GM19452 (cell line): ENCODE measurements around the gene TMEM253.

ENCODE experiments used
- ATAC-seq: cut with Tn5 transposase; IDR thresholded peaks from one replicate; pipeline ENCODE4 v1.9.1; 2021; ENCODE audit not compliant: unreplicated experiment

Gene TMEM253

DNA sequence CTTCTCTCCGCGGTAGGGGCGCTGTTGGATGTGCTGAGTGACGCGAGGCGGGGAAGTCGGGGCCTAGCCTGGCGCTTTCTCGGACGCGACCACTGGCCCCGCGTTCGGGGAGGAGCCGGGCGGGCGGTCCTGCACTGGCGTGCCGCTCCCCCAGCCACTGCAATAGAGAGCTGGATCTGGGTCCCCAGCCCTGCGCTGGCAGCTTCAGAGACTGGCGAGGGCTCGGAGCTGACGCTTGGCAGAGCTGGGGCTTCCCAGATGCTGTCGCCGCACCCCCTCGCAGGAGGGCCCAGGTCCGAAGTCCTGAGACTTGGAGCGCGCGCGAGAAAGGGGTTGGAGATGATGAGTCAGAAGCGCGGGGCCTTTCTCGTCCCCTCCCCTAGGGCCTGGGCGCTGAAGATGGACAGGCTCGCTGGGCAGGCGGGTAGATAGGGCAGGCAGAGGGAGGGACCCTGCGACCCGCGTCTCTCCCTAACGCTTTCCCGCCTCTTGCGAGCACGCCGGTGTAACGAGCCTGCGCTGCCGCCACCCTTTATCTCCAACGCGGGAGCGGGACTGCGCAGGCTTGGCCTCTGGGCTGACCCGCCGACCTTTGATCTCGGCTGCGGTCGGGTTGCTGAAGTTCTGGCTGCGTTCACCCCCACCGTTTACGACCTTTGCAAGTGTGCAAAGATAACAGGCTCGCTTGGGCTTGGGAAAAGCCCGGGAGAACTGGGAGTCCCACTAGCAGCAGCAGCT lies 3.0 kb downstream of the TMEM253 start:
- peak; percentile 92 for ATAC-seq

DNA sequence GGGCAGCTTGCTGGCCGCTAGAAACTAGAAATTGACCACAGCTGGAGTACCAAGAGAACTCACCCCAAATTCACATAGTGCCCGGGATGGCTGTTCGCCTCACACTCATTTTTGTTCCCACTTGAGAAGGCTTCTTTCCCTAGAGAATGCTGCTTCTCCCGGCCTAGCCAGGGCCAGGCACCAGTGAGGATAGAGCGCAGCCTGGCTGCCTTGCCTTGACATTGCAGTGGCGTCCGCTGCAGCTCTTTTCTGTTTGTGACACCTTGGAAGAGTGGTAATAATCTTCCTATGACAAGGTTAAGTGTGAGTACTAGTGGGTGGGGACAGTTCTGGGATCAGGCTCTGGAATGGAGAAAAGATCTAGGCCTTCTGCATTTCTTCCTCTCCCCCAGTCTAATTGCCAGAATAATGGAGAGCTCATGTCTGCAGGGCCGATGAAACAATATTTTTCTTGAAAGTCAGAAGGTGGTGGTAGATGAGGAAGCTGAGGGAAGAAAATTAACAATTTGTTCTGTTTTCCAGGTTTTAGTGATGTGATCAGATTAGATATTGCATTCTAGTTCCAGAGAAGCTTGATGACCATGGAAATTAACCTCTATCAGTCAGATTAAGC lies 3.7 kb downstream of the TMEM253 start:
- peak; percentile 39 for ATAC-seq

DNA sequence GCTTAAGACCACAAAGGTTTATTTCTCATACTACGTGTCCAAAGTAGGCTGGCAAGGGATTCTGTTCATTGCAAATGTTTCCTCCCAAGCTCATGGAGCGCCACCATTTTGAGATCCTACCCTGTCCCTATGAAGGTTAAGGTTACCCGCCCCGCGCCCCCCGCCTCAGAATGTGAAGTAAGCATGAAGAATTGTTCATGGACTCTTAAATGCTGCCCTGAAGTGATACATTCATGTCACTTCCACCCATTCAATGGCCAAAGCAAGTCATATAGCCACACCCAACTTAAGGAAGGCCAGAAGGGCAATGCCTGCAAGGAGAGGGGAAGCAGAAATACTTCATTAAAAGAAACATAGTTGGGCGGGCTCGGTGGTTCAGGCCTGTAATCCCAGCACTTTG lies 4.2 kb downstream of the TMEM253 start:
- no peak for ATAC-seq

DNA sequence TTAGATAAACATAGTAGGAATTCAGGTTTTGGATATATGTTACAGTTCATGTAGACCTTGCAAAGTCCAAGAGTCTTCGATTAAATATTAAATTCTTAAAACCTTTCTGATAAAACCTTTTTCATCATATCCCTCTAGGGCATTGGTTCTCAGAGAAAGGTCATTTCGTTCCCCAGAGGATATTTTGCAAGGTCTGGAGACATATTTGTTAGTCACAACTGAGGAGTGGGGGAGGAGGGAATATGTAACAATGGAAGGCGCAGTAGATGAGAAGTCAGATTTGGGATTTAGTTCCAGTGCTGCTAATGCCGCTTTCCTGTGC lies 5.3 kb downstream of the TMEM253 start:
- ATAC-seq: no peak

DNA sequence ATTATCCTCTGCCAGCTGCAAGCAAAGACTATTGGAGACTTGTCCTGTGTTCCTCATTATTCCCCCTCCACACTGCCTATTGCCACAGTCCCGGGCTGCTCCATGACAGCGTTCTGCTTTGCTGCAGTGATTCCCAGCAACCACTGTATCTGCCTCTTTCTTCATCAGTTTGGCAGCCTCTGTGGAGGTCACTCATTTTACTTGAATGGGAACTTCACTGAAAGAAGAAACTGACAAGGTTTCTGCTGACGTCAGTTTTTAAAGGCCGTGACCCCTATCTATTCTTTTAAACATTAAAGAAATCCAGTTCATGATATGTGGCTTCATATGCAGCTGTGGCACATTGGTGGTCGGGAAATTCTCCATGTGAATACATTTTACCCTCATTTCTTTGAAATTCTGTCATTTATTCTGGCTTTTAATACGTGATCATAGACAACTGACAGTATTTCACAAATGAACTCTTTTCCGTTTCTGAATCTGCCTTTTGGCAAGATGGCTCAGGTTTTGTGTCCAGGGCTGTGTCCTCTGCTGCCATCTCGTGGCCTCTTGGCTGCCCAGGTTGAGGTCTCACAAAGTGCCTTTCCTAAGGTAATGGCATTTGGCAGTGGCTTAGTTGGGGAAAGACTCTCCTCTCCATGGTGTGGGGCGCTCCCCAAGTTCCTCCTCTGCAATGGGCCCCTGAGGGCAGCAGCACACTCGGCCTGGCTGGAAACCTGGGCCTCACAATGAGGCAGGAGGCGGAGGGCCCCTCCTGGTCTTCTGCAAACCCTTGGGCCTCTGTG lies 5.8 kb downstream of the TMEM253 start:
- ATAC-seq: no peak

DNA sequence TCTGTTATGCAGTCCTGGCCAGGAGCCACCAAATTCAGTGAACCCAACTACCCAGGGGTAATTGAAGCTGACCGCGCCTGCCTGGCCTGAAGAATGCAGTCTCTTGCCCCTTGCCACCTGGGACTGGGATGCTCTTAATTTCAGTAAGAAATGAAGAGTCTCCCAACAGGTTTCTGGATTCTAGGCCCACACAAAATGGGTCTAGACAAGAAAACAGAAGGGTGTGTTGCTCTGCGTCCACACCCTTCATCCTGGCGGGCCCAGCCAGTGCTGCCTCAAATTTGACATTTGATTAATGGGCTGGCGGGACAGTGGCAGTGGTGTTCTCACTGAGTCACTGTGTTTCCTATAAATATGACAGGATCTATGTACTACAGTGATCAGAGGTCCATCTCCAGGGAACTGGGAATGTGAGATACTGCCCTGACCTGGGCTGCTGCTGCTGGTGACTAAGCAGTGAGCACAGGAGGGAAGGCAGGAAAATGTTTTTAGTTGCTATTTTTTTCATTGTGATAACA lies 6.5 kb downstream of the TMEM253 start:
- no peak for ATAC-seq

DNA sequence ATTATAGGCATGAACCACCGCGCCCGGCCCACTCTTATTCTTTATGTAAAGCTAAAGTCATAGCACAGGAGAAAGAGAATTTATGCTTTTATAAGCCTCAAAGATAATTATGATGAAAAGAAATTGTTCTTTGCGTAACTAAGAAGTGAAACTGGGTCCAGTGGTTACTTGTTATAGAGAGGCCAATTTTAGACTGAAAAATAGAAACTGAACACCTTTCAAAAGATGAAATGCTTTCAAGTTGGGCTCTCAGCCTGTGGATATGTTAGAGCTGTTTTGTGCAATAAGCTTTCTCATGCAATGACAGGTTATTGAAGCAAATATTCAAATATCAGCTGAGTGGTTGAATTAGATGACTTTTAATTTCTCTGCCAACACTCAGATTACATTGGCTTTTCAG lies 7.9 kb downstream of the TMEM253 start:
- ATAC-seq: no peak

DNA sequence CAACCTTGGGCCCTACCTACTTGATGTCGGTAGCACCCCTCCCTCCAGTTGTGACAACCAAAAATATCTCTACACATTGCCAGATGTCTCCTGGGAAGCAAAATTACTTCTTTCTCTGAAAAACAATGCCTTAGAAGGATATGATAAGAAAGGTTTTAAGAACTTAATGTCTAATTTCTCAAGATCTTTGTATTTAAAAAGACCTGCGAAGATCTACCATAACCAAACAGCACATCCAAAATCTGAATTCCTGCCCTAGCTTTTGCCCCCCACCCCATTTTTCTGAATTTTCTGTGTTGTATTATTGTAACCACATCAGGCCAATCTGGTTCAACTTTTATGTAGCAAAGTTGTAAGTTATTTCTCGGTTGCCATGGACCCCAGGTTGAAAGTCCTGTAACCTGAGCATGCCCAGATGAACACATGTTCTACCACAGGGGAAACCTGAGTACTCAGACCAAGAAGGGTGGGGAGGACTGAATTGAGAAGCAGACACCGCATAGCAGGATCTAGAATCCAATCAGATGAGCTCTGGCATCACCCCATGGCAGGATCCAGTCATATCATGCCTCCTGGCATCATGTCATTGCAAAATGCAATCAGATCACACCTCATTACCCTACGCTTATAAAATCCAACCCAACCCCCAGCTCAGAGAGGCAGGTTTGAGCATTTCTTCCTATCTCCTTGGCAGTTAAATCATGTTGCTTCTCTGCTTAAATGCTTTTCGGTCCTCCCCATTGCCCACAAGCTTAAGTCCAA lies 8.7 kb downstream of the TMEM253 start:
- no peak for ATAC-seq

DNA sequence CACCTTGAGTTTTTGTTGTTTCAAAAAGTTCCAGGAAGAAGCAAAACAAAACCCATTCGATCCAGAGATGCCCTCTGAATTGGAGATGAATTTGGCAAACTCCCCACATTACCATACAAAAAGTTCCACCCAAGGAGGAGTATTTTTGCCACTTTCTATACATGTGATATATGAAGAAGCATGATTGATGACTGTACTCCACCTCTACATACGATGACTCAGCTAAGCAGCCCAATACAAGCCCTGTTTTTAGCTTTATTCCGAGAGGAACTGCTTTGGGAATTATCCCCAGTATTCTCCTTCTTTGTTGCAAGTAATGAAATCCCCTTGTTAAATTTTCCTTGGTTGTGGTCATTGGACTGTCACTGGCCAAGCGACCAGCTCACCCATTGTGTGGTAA lies 11.4 kb downstream of the TMEM253 start:
- no peak for ATAC-seq

DNA sequence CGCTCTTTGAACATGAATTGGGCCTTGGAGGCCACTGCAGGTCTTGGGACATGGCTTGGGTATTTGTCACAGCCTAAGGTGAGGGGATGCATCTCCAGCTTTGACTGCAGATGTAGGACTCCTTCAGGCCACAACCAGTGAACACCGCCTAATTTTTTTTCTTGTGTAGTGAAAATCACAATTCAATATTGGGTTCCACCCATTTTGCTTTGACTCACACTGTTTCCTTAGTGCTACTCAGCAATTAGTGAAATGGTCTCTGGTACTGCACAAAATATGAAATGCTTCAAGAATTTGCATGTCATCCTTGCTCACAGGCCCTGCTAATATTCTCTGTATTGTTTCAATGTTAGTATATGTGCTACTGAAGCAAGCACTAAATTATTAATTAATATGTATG lies 12.5 kb downstream of the TMEM253 start:
- no peak for ATAC-seq

DNA sequence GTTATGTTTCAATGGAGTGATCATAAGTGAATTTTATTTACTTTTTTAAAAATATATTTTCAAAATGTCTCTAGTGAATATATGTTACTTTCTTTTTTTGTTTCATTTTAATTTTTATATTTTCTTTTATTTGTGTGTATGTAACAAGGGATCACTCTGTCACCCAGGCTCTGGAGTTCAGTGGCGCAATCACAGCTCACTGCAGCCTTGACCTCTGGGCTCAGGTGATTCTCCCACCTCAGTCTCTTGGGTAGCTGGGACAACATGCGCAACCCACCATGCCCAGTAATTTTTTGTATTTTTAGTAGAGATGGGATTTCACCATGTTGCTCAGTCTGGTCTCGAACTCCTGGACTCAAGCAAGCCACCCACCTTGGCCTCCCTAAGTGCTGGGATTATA lies 18.1 kb downstream of the TMEM253 start:
- ATAC-seq: no peak

DNA sequence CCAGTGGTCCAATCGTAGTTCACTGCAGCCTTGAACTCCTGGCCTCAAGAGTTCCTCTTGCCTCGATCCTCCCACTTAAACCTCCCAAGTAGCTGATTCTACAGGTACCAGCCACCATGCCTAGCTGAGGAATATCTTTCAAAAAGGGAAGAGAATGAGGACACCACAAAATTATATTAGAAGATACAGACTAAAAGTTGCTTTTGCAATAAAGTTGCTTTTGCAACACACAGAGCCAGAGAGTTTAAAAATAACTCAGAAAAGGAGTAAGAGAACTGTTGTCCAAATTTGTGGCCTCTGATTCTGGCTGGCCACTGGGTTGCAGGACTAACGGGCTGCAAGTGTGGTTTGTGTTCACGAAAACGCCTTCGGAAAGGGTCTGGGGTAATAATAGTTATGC lies 19.8 kb downstream of the TMEM253 start:
- ATAC-seq: no peak

DNA sequence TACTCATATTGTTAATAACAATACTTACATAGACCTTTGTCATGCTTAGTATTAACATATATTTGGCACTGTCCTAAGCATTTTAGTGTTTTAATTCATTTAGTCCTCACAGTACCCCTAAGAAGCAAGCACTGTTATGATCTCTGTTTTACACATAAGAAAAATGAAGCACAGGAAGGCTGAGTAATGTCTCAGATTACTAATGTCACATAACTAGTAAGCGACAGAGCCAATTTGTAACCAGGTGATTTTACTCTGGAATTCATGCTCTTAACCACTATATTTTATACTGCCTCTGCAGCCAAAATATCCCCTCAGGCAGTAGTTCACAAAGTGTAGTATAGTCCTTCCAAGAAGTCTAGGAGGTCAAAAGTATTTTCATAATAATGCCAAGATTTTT lies 20.3 kb downstream of the TMEM253 start:
- ATAC-seq: no peak

DNA sequence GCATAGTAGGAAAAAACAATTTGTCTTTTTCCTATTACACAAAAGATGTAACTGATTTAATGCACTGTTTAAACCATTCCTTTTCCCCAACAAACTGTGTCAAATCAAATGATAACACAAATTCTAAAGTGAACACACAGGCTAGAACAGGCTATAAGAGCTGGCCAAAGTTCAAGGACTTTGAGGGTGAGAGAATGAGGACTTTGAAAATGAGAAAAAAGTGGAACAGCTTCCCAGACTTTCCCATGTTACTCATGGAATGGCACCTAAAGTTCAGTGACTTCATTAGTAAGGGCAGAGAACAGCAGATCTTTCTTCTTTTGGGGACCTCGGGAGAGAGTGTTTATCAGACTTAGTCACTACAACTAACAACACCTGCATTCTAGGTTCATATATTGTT lies 22.6 kb downstream of the TMEM253 start:
- ATAC-seq: no peak

DNA sequence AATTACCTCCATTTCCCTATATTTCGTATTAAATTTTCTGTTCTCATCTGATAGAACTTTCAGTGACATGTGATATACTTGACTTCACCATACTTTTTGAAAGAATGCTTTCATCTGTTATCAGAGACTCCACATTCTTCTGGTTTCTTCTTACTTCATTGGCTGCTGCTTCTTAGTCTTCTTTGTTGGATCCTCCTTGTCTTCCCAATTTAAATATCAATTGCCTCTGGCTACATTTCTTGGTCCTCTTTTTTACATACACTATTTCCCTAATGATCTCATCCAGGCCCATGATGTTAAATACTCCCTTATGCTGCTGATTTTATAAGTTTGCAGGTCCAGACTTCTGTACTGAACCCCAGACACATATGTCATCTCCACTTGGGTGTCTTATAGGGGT lies 33.0 kb downstream of the TMEM253 start:
- ATAC-seq: no peak

DNA sequence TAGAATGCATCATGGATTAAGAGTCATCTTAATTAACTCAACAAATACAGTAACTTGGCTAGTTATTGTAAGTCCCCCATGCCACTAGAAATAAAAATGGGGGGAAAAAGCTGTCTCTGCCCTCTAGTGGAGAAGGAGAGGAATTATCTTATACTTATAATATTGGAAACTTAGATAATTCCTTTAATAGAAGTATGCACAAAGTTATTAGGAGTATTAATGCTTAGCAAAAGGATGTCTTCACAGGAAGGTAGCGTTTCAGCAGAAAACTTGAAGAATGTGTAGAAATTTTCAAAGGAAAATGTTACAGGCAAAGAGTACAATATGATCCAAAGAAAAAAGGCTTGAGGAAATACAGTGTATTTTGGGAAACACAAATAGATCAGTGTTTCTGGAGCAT lies 35.2 kb downstream of the TMEM253 start:
- no peak for ATAC-seq

DNA sequence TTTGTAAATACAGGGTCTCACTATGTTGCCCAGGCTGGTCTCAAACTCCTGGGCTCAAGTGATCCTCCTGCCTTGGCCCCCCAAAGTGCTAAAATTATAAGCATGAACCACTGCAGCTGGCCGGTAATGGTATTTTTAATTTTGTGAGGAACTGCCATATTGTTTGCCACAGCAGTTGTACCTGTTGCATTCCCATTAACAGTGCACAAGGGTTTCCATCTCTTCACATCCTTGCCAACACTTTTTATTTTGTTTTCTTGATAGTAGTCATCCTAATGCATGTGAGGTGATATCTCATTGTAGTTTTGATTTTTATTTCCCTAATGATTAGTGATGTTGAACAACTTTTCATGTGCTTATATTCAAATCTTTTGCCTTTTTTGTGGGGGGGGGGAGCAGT lies 41.5 kb downstream of the TMEM253 start:
- no peak for ATAC-seq

DNA sequence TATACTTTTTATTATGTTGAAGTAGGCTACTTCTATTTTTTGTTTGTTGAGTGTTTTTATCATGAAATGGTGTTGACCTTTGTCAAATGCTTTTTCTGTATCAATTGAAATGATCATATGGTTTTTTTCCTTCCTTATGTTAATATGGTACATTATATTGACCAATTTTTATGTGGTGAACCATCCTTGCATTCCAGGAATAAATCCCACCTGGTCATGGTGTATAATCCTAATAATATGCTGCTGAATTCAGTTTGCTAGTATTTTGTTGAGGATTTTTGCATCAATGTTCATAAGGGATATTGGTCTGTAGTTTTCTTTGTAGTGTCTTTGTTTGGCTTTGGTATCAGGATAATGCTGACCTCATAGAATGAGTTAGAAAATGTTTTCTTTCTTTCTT lies 44.6 kb downstream of the TMEM253 start:
- ATAC-seq: no peak

DNA sequence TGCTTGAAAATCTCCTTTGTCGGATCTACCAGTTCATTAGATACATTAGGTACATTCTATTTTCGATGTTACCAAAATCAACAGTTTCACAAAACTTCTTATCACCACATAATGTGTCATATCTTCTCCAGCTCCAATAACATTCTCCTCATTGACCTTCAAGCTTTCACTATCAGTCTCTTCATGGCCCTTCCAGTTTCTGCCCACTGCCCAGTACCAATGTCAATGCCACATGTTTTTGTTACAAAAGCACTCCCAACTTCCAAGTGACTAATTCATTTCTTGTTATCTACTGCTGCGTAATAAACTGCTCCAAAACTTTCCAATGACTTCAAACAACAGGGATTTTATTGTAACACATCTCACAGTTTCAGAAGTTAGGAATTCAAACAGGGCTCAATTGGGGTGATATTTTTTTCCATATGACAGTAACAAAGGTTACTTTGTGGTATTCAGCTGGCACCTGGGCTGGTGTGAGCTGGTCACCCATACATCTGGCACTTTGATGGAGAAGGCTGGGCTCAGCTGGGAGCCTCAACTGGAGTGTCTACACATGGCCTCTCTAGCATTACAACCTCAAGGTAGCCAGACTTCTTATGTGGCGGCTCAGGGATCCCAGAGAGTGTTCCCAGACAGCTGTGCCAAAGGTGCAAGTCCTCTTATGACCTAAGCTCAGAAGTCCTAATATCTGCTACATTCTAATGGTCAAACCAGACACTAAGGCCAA lies 48.9 kb downstream of the TMEM253 start:
- ATAC-seq: no peak
